Stimulated activated CD8-positive, alpha-beta memory T cell treated with anti-CD3 and anti-CD28 coated beads, Interleukin-4, amount 100 ng/mL, for 4 hours (primary cell): Measurements from ENCODE around the gene KCNIP4.

Source experiments
- DNase-seq, 2 donors: peaks; one replicate each; pipeline ENCODE4 v3.0.0-alpha.2; 2020; ENCODE audit warnings: low read depth in 2 of 2, low spot score in 1 of 2

KCNIP4 gene

GRCh38 chr4:20682853-20683252 is 1265.7 kb downstream of the KCNIP4 start:
- DNase-seq: no peak

- DNase-seq: no peak
These were observed 1267.3 kb downstream of the KCNIP4 start for GRCh38 chr4:20681271-20681670.

- DNase-seq: no peak
These were observed 1267.8 kb downstream of the KCNIP4 start for GRCh38 chr4:20680736-20681135.

- DNase-seq: no peak
These were observed 1268.6 kb downstream of the KCNIP4 start for GRCh38 chr4:20679951-20680350.
